NCI-H460 (cell line): ENCODE data around the gene PDE2A. TPM values are rescaled to one million over a fixed set of nuclear protein-coding genes. Genes with fewer than 3 reads are reported as not detected.
"Not testable (repeated sequence)": the region's sequence is repeated elsewhere in the genome, so short reads cannot be mapped to it uniquely, and the experiment has no call there.

Experiments used
- DNase-seq: peaks from one replicate; pipeline ENCODE4 v3.0.0-alpha.2; 2016; ENCODE audit warnings: low read depth; ENCODE audit errors: extremely low read depth
- total RNA-seq: library from RNA; depleted of rRNA; stranded (reverse); fragments of >200 nt; shearing (Covaris generic); gene quantifications from 2 replicates; pipeline ENCODE4 v1.2.3, GENCODE V29; 2014

PDE2A gene
- total RNA-seq, 1 experiment from 2014 or later = 0.92 TPM

- no peak for DNase-seq
Measured at GRCh38 chr11:72562431-72562830, 111.8 kb downstream of the PDE2A start.

DNA sequence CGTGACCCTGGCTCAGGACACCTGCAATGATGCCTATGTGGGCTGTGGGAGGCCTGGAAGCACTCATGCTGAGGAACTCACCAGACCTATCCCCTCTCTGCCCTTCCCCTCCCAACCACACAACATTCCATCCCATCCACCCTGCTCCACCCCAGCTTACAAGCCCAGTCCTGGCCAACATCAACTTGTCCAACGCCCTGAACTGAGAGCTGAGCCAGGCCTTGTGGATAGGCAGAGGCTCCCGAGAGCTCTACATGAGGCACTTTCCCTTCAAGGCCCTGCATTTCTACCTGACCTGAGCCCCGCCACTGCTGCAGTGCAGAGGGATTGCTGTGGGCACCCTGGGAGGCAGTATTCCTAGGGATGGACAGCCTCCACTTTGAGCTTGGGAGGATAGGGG, 112.4 kb downstream of the PDE2A start:
- no peak for DNase-seq

DNA sequence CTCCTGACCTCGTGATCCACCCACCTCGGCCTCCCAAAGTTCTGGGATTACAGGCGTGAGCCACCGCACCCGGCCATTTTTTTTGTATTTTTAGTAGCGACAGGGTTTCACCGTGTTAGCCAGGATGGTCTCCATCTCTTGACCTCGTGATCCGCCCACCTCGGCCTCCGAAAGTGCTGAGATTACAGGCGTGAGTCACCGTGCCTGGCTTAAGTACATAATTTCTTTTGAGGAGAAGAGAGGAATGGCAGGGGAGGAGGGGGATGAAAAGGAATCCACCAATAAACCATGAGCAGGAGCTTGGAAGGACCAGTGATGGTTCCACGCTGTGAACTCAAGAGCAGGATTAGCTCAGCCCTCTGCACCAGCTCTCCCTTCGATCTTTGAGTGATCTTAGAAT, 113.4 kb downstream of the PDE2A start:
- DNase-seq = not testable (repeated sequence)

- DNase-seq = no peak
Measured at GRCh38 chr11:72556433-72556832, 117.8 kb downstream of the PDE2A start.

DNA sequence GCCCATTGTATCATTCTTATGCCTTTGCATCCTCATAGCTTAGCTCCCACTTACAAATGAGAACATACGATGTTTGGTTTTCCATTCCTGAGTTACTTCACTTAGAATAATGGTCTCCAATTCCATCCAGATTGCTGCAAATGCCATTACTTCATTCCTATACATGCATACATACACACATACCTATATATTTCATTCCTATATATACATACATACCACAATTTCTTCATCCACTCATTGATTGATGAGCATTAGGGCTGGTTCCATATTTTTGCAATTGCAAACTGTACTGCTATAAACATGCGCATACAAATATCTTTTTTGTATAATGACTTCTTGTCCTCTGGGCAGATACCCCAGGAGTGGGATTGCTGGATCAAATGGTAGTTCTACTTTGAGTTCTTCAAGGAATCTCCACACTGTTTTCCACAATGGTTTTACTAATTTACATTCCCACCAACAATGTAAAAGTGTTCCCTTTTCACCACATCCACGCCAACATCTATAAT, 119.2 kb downstream of the PDE2A start:
- DNase-seq = not testable (repeated sequence)

GRCh38 chr11:72553706-72554105, 120.5 kb downstream of the PDE2A start:
- DNase-seq = no peak

DNA sequence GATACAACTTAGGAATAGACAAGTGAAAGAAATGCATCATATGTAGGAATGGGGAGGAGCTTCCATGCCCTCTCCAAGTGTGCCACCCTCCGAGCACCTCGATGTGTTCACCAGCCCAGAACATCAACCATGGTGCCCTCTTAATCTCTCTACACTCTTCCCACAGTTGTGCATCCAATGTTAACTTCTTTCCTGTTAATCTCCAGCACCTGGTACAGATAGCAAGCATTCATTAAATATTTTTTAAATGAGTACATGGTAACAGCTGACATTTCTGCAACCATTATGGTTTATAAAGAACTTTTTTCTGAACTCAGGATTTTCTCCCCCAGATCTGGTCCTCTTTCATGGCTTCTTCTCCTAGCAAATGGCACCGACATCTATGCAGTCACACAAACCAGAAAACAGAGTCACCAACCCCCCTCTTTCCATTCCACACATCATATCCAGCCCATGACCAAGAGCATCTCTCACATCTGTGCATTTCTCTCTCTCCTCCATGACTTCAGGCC, 121.8 kb downstream of the PDE2A start:
- no peak for DNase-seq

DNA sequence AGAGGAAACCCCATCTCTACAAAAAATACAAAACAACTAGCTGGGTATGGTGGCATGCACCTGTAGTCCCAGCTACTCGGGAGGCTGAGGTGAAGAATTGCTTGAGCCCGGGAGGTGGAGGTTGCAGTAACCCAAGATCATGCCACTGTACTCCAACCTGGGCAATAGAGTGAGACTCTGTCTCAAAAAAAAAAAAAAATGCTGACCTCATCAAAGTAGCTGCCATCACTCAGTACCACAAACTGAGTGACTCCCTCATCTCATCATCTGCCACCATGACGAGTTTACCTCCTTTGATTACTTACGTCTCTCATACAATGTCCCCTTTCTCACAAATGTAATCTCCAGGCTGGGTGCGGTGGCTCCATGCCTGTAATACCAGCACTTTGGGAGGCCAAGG, 122.7 kb downstream of the PDE2A start:
- no peak for DNase-seq

DNA sequence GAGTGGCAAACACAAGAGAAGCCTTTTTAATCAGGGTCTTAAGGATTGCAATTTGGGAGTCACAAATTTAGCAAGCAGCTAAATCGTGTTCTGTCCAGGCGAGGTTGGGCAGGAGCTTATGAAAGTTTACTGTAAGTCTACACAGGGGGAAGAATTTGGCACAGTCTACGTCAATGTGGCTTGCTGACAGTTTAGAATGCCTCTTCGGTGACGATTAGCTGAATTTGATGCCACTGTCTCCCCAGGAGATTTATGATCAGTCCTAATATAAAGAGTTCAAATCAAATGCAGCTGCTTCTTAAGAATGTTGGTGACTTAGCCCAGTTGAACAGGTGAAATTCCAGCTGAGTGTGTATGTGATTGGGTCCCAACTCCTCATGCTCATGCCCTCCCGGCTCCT, 125.8 kb downstream of the PDE2A start:
- no peak for DNase-seq

DNA sequence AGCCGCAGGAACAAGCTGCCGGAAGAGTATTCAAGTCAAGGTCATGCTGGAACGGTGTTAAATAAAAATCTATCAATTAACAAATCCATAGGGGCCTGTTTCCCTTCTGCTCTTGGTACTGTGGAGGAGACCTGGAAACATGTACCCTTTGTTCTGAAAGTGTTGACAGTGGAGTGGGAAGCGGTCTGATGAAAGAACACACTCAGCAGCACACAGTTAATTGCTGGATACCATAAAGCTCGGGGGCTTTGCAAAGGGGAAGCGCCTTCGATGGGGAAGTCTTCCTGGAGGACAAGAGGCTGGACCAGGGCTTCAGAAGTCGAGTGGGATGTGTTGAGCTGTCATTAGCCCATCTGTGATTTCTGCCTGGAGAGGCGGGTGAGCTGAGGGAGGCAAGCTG, 127.4 kb downstream of the PDE2A start:
- no peak for DNase-seq

GRCh38 chr11:72544589-72544988, 129.6 kb downstream of the PDE2A start:
- no peak for DNase-seq

- DNase-seq = no peak
Measured at GRCh38 chr11:72543849-72544542, 130.2 kb downstream of the PDE2A start.

- no peak for DNase-seq
Measured at GRCh38 chr11:72541257-72541974, 132.8 kb downstream of the PDE2A start.

DNA sequence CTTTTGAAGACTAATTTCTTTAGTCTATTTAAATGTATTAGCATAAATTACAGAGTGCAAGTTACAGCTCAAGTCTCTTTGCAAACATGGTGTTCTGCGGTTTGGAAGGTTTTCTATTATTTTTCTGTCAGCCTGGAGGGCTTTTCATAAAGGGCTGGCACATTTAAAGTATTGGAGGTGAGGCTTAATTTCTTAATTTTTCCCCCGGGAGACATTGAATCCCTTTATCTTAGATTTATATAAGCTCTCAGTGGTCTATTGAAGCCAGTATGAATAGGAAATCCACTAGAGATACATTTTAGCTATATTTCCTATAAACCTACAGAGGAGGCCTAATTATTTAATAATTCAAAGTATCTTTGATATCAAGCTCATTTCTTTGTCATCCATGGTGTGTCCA, 137.2 kb downstream of the PDE2A start:
- DNase-seq = no peak

GRCh38 chr11:72535194-72535547, 139.1 kb downstream of the PDE2A start:
- DNase-seq = no peak

DNA sequence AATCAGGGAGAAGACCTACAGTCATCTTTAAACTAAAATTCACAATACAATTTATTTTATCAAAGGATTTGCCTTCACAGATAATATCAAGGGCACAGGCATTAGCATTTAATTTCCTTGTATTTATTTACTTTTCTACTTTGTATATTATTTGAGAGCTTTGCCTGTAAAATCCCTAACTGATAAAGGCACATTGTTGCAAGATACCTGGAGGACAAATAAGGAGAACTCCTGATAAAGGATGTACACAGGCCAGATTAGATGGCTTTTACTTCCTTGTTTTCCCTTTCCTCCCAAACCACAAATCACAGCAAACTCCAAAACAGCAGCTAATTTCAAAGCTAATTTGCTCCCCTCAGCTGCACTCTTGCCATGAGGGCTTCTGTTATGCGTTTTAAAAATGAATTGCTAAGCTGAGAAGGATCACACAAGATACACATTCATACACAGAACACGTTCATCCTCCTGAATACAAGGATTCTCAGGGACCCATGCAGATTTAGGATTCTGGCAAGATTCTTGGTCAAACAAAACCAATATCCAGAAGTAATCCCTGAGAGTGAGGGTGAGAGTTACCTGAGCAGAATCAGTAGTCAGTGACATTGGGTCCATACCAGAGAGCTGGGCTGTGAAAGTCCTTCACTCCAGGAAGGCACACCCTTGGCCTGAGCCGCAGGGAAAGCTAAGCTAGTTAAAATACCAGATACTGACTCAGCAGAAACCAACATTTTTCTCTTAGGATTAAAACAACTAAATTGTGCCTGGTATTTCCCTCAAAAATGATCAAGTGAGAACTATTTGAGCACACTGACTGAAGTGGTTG, 139.6 kb downstream of the PDE2A start:
- DNase-seq = no peak

DNA sequence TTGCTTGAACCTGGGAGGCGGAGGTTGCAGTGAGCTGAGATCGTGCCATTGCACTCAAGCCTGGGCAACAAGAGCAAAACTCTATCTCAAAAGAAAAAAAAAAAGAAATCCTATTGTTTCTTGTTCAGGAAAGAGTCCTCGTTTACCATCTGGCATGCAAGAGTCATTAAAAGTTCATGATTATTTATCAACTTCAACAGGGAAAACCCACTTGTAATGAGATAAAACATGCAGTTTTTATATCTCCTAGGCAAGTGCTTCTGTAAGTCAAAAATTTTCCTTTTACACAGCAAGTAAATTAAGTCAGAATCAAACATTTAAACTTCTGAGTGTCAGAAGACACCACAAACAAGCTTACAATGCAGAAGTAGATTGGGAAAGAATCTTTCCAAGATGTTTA, 145.2 kb downstream of the PDE2A start:
- DNase-seq = no peak

- DNase-seq = no peak
Measured at GRCh38 chr11:72528121-72528520, 146.1 kb downstream of the PDE2A start.
